ENCODE measurements around the gene ELOVL1. TPM values are rescaled to one million over a fixed set of nuclear protein-coding genes. Genes with fewer than 3 reads are reported as not detected.

ELOVL1 gene
- total and polyA plus RNA-seq, 9 donors, result 25.4 to 51.1 (median 39.2) TPM

GRCh38 chr1:43349594-43350306 lies 18.1 kb downstream of the ELOVL1 start:
- no peaks in the 10 kb centered on the region for H3K36me3 ChIP-seq (ENCODE audit: control insufficient read depth, insufficient read depth, low read length)
- WGBS (ENCODE audit: insufficient coverage), result 34% methylated on average over 9 of the region's 11 CpGs
- no peak overlapping the region for H3K27ac ChIP-seq (ENCODE audit: low read length)
- H3K4me3 ChIP-seq (ENCODE audit: low read length), result peak overlapping the region; percentile 55
- H3K9me3 ChIP-seq (replicated peaks; ENCODE audit: control insufficient read depth, low read depth, low read length), result no peaks in the 10 kb centered on the region
- no peak for DNase-seq
- peaks cover 16% of the 10 kb centered on the region for H3K27me3 ChIP-seq (ENCODE audit: control insufficient read depth, insufficient read depth, low read length)
- H3K4me1 ChIP-seq (ENCODE audit: control insufficient read depth, insufficient read depth, low read length), result peaks cover 14% of the 10 kb centered on the region

- Histone ChIP-seq H3K36me3 (ENCODE audit: control insufficient read depth, insufficient read depth, low read length) (no peaks in the 10 kb centered on the region), H3K27ac (ENCODE audit: low read length) (peak overlapping the region; percentile 29), H3K4me1 (ENCODE audit: control insufficient read depth, insufficient read depth, low read length) (peaks cover 14% of the 10 kb centered on the region), H3K4me3 (ENCODE audit: low read length) (peak overlapping the region; percentile 55), H3K27me3 (ENCODE audit: control insufficient read depth, insufficient read depth, low read length) (peaks cover 16% of the 10 kb centered on the region), H3K9me3 (replicated peaks; ENCODE audit: control insufficient read depth, low read depth, low read length) (no peaks in the 10 kb centered on the region)
- peak; percentile 59 for DNase-seq
- 6% methylated on average over 72 of the region's 72 CpGs for WGBS (ENCODE audit: insufficient coverage)
These were observed 18.8 kb downstream of the ELOVL1 start for GRCh38 chr1:43348809-43349593.

- H3K27ac ChIP-seq (ENCODE audit: low read length), result no peak overlapping the region
- 17% methylated on average over 21 of the region's 22 CpGs for WGBS (ENCODE audit: insufficient coverage)
- no peaks in the 10 kb centered on the region for H3K36me3 ChIP-seq (ENCODE audit: control insufficient read depth, insufficient read depth, low read length)
- no peaks in the 10 kb centered on the region for H3K9me3 ChIP-seq (replicated peaks; ENCODE audit: control insufficient read depth, low read depth, low read length)
- DNase-seq, result no peak
- H3K27me3 ChIP-seq (ENCODE audit: control insufficient read depth, insufficient read depth, low read length), result peaks cover 16% of the 10 kb centered on the region
- H3K4me3 ChIP-seq (ENCODE audit: low read length), result peak overlapping the region; percentile 55
- peaks cover 14% of the 10 kb centered on the region for H3K4me1 ChIP-seq (ENCODE audit: control insufficient read depth, insufficient read depth, low read length)
These were observed 19.4 kb downstream of the ELOVL1 start for GRCh38 chr1:43348343-43348808.

- WGBS (ENCODE audit: insufficient coverage), result 72% methylated on average over 2 of the region's 5 CpGs
- no peak overlapping the region for H3K27ac ChIP-seq (ENCODE audit: low read length)
- H3K36me3 ChIP-seq (ENCODE audit: control insufficient read depth, insufficient read depth, low read length), result no peaks in the 10 kb centered on the region
- no peak for DNase-seq
- peaks cover 16% of the 10 kb centered on the region for H3K27me3 ChIP-seq (ENCODE audit: control insufficient read depth, insufficient read depth, low read length)
- no peaks in the 10 kb centered on the region for H3K9me3 ChIP-seq (replicated peaks; ENCODE audit: control insufficient read depth, low read depth, low read length)
- peaks cover 14% of the 10 kb centered on the region for H3K4me1 ChIP-seq (ENCODE audit: control insufficient read depth, insufficient read depth, low read length)
- no peak overlapping the region for H3K4me3 ChIP-seq (ENCODE audit: low read length)
These were observed 21.2 kb downstream of the ELOVL1 start for GRCh38 chr1:43346636-43347035.

- no peak for DNase-seq
- H3K36me3 ChIP-seq (ENCODE audit: control insufficient read depth, insufficient read depth, low read length), result no peaks in the 10 kb centered on the region
- H3K9me3 ChIP-seq (replicated peaks; ENCODE audit: control insufficient read depth, low read depth, low read length), result no peaks in the 10 kb centered on the region
- peaks cover 14% of the 10 kb centered on the region for H3K4me1 ChIP-seq (ENCODE audit: control insufficient read depth, insufficient read depth, low read length)
- no peak overlapping the region for H3K27ac ChIP-seq (ENCODE audit: low read length)
- H3K27me3 ChIP-seq (ENCODE audit: control insufficient read depth, insufficient read depth, low read length), result peaks cover 16% of the 10 kb centered on the region
- H3K4me3 ChIP-seq (ENCODE audit: low read length), result no peak overlapping the region
- 65% methylated on average over 3 of the region's 3 CpGs for WGBS (ENCODE audit: insufficient coverage)
These were observed 22.7 kb downstream of the ELOVL1 start for GRCh38 chr1:43345120-43345519.

GRCh38 chr1:43344267-43344850 lies 23.5 kb downstream of the ELOVL1 start:
- no peak overlapping the region for H3K27ac ChIP-seq (ENCODE audit: low read length)
- peaks cover 16% of the 10 kb centered on the region for H3K27me3 ChIP-seq (ENCODE audit: control insufficient read depth, insufficient read depth, low read length)
- WGBS (ENCODE audit: insufficient coverage), result 85% methylated on average over 4 of the region's 4 CpGs
- H3K36me3 ChIP-seq (ENCODE audit: control insufficient read depth, insufficient read depth, low read length), result no peaks in the 10 kb centered on the region
- no peak for DNase-seq
- H3K9me3 ChIP-seq (replicated peaks; ENCODE audit: control insufficient read depth, low read depth, low read length), result no peaks in the 10 kb centered on the region
- H3K4me1 ChIP-seq (ENCODE audit: control insufficient read depth, insufficient read depth, low read length), result peaks cover 10% of the 10 kb centered on the region
- H3K4me3 ChIP-seq (ENCODE audit: low read length), result no peak overlapping the region

- no peaks in the 10 kb centered on the region for H3K36me3 ChIP-seq (ENCODE audit: control insufficient read depth, insufficient read depth, low read length)
- WGBS (ENCODE audit: insufficient coverage), result no CpG with 5 or more reads among the region's 1 CpG
- H3K27me3 ChIP-seq (ENCODE audit: control insufficient read depth, insufficient read depth, low read length), result no peaks in the 10 kb centered on the region
These were observed 27.3 kb downstream of the ELOVL1 start for GRCh38 chr1:43340559-43340958.

GRCh38 chr1:43339584-43340232 lies 28.1 kb downstream of the ELOVL1 start:
- Histone ChIP-seq H3K27ac (ENCODE audit: low read length) (no peak overlapping the region), H3K4me3 (ENCODE audit: low read length) (no peak overlapping the region), H3K27me3 (ENCODE audit: control insufficient read depth, insufficient read depth, low read length) (no peaks in the 10 kb centered on the region), H3K36me3 (ENCODE audit: control insufficient read depth, insufficient read depth, low read length) (no peaks in the 10 kb centered on the region), H3K4me1 (ENCODE audit: control insufficient read depth, insufficient read depth, low read length) (no peaks in the 10 kb centered on the region), H3K9me3 (replicated peaks; ENCODE audit: control insufficient read depth, low read depth, low read length) (no peaks in the 10 kb centered on the region)
- WGBS (ENCODE audit: insufficient coverage), result 77% methylated on average over 3 of the region's 6 CpGs
- DNase-seq, result no peak

More at GRCh38 chr1:43340559-43340958, 27.3 kb downstream of the ELOVL1 start:
- Histone ChIP-seq H3K4me3 (ENCODE audit: low read length) (no peak overlapping the region), H3K4me1 (ENCODE audit: control insufficient read depth, insufficient read depth, low read length) (no peaks in the 10 kb centered on the region), H3K9me3 (replicated peaks; ENCODE audit: control insufficient read depth, low read depth, low read length) (no peaks in the 10 kb centered on the region), H3K27ac (ENCODE audit: low read length) (no peak overlapping the region)
- no peak for DNase-seq

- Histone ChIP-seq H3K9me3 (replicated peaks; ENCODE audit: control insufficient read depth, low read depth, low read length) (no peaks in the 10 kb centered on the region), H3K36me3 (ENCODE audit: control insufficient read depth, insufficient read depth, low read length) (no peaks in the 10 kb centered on the region), H3K27ac (ENCODE audit: low read length) (no peak overlapping the region), H3K27me3 (ENCODE audit: control insufficient read depth, insufficient read depth, low read length) (no peaks in the 10 kb centered on the region), H3K4me1 (ENCODE audit: control insufficient read depth, insufficient read depth, low read length) (no peaks in the 10 kb centered on the region), H3K4me3 (ENCODE audit: low read length) (no peak overlapping the region)
- DNase-seq, result no peak
- WGBS (ENCODE audit: insufficient coverage), result 75% methylated on average over 1 of the region's 5 CpGs
These were observed 29.8 kb downstream of the ELOVL1 start for GRCh38 chr1:43338001-43338400.

- H3K4me3 ChIP-seq (ENCODE audit: low read length), result no peak within 1 kb of the TSS
- no peak within 1 kb of the TSS for H3K27ac ChIP-seq (ENCODE audit: low read length)
- H3K27me3 ChIP-seq (ENCODE audit: control insufficient read depth, insufficient read depth, low read length), result no peaks in the 10 kb centered on the region
- no peak for DNase-seq
- H3K9me3 ChIP-seq (replicated peaks; ENCODE audit: control insufficient read depth, low read depth, low read length), result no peaks in the 10 kb centered on the region
- H3K36me3 ChIP-seq (ENCODE audit: control insufficient read depth, insufficient read depth, low read length), result no peaks in the 10 kb centered on the region
- WGBS (ENCODE audit: insufficient coverage), result 33% methylated on average over 1 of the region's 3 CpGs
- H3K4me1 ChIP-seq (ENCODE audit: control insufficient read depth, insufficient read depth, low read length), result no peaks in the 10 kb centered on the region
These were observed 30.2 kb downstream of the ELOVL1 start, which contains the start of gene MPL for GRCh38 chr1:43337588-43337987. Gene MPL, plus strand, starts transcription at chr1:43337818. Its CDS starts 31 bp downstream, at chr1:43337849.
